Activated CD4-positive, alpha-beta memory T cell treated with anti-CD3 and anti-CD28 coated beads for 36 hours (primary cell): ENCODE measurements around the gene CCDC68. TPM values are rescaled to one million over a fixed set of nuclear protein-coding genes. Genes with fewer than 3 reads are reported as not detected.

Experiments used
- CTCF ChIA-PET: fragments of 350-600 bp; sonication (Branson Sonifier 250); formaldehyde crosslinking; loops from one replicate; lab custom pipeline; 2021; ENCODE audit warnings: antibody characterized with exemption, inconsistent platforms; lab: Charles Lee
- POLR2A ChIA-PET: fragments of 350-600 bp; sonication (Branson Sonifier 250); formaldehyde crosslinking; loops from one replicate; lab custom pipeline; 2021; ENCODE audit warnings: antibody characterized with exemption; lab: Charles Lee
- DNase-seq: peaks from one replicate; pipeline ENCODE4 v3.0.0-alpha.2; 2020
- H3K27ac Mint-ChIP-seq: one replicate; pipeline ENCODE4 v1.8.0; 2021; ENCODE audit warnings: mixed read lengths
- H3K27me3 Mint-ChIP-seq: one replicate; pipeline ENCODE4 v1.8.0; 2021; ENCODE audit warnings: mixed read lengths
- H3K36me3 Mint-ChIP-seq: one replicate; pipeline ENCODE4 v1.8.0; 2021; ENCODE audit warnings: mixed read lengths
- H3K4me1 Mint-ChIP-seq: one replicate; pipeline ENCODE4 v1.8.0; 2021; ENCODE audit warnings: low read depth, mixed read lengths
- H3K4me3 Mint-ChIP-seq: one replicate; pipeline ENCODE4 v1.8.0; 2021; ENCODE audit warnings: mild to moderate bottlenecking, mixed read lengths
- H3K9me3 Mint-ChIP-seq: one replicate; pipeline ENCODE4 v1.8.0; 2021; ENCODE audit warnings: mixed read lengths
- intact Hi-C: fragments of 100-400 bp; cut with micrococcal nuclease; formaldehyde crosslinking; loops from one replicate; pipeline ENCODE4 v1.15.1; 2023
- total RNA-seq, 2 experiments: library from RNA; stranded (reverse); gene quantifications; one replicate each; pipeline ENCODE4 v1.2.3, GENCODE V29; 2021

The CCDC68 gene
- total RNA-seq, 2 experiments from 2014 or later = not detected

DNA sequence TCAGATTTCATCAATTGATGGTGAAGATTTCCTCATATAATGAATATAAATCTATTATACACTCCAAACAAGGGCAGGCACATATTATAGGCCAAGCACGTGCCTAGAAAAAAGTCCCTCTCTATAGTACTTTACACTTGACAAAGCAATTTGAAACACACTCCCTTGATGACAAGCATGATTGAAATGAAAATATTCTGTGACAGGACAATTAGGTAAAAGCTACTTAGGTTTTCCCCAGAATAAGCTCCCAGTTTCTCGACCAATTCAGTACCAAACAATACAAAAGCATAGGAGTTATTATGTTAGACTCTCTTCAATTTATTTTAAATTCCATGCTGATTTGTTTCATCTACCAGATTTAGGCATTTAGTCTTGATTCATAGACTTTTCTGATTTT lies 47.7 kb downstream of the CCDC68 start:
- Mint-ChIP-seq H3K36me3 (no peaks in the 10 kb centered on the region), H3K4me3 (no peak overlapping the region), H3K27me3 (no peaks in the 10 kb centered on the region), H3K9me3 (no peaks in the 10 kb centered on the region), H3K4me1 (no peaks in the 10 kb centered on the region), H3K27ac (no peak overlapping the region)
- intact Hi-C loops = no loop called here
- ChIA-PET POLR2A (no interaction called here), CTCF (interaction anchor here (1.8 kb wide), 1 partner anchor 40 kb away, joined by 4 read pairs; no protein-coding TSS in a partner anchor)
- DNase-seq = no peak

DNA sequence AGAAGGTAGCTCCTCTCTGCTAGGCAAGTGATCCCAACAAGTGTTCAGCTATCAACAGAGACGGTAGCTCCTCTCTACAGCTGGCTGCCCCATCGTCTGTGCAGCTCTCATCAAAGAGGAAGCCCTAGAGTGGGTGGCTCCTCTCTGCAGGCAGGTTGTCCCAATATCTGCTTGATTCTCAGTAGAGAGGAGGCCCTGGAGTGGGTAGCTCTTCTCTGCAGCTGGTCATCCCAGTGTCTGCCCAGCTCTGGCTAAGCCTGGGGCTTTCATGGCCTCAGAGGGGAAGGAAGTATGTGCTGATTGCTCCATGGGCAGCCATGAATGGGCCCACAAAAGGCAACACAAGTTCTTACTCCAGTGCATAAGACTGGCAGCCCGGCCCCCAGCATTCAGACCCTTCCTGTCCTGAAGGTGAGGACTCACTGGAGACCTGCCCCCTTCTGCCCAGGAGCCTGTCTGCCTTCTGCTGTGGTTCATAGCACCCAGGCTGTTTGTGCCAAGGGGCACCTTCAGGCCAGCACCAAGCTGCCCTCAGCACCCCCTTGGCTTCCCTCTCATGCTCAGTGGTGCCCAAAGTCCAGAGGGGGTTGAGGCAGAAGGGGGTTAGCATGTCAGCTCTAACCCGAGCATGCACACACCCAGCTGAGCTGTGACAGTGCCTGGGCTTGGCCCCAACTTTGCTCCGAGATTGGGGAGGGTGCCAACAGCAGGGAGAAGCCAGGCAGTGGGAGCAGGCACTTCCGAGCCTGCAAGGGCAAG lies 48.9 kb downstream of the CCDC68 start:
- Mint-ChIP-seq H3K4me1 (no peaks in the 10 kb centered on the region), H3K27me3 (peaks cover 2% of the 10 kb centered on the region), H3K36me3 (no peaks in the 10 kb centered on the region), H3K4me3 (no peak overlapping the region), H3K9me3 (no peaks in the 10 kb centered on the region), H3K27ac (no peak overlapping the region)
- CTCF ChIA-PET = interaction anchor here (1.8 kb wide), 1 partner anchor 41 kb away, joined by 4 read pairs; no protein-coding TSS in a partner anchor
- intact Hi-C loops = no loop called here
- DNase-seq = no peak
- POLR2A ChIA-PET = no interaction called here

DNA sequence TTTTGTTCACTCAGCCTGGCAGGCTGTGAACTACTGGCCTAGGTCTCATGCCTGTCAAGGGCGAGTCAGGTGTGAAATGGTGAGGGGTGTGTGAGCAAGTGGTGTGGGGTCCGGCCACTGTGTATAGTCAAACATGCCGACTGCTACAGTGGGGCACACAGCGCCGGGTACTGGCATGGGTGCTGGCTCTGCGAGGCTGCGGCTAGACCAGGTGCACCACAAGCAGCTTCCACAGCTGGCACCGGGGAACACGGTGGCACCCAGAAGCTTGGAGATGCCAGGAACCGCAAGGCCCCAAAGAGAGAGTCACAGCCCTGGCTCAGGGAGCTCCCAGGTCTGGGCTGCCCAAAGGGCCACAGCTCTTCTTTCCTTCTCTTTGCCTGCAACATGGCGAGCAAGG lies 49.7 kb downstream of the CCDC68 start:
- Mint-ChIP-seq H3K4me3 (no peak overlapping the region), H3K36me3 (no peaks in the 10 kb centered on the region), H3K4me1 (no peaks in the 10 kb centered on the region), H3K27me3 (peaks cover 2% of the 10 kb centered on the region), H3K27ac (no peak overlapping the region), H3K9me3 (no peaks in the 10 kb centered on the region)
- intact Hi-C loops = no loop called here
- DNase-seq = no peak
- ChIA-PET POLR2A (no interaction called here), CTCF (interaction anchor here (1.8 kb wide), 1 partner anchor 42 kb away, joined by 4 read pairs; no protein-coding TSS in a partner anchor)

DNA sequence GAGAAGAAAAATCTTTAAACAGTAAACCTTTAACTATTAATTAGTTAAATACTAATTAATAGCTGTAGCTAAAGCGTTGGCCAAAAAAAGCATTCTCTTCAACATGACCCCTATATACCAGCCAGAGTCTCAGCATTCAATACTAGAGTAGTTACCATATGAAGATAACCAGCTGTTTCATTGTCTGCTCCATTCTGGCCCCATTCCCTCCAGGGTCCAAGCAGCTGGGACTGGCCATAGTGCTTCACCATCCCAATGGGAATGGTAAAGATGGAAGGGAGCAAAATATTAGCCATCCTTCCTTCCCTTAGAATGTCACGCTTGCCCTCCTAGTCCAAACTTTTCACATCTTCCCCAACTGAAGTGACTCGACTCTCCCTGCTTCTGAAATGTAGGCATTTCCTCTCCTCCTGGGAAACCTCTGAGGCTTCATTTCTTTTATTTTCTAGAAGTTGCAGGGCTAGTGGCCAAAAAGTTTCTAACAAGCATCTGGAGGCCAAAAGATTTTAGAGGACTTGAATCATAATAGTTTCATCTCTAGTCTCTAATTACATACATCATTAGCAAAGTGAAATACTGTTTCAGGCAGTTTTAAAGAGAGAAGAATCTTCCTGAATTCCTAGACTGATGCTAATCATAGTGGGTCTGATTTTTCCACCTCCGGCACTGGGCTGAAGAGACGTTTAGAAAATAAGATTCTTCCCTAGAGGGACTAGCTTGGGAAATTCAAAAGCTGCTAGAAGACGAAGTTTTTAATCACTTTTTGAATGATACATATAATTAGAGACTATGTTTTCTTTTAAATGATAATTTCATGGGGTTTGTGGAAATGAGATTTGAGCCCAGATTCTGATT lies 52.7 kb downstream of the CCDC68 start:
- no peaks in the 10 kb centered on the region for H3K9me3 Mint-ChIP-seq
- no peaks in the 10 kb centered on the region for H3K36me3 Mint-ChIP-seq
- no peak overlapping the region for H3K27ac Mint-ChIP-seq
- CTCF ChIA-PET = no interaction called here
- no peak overlapping the region for H3K4me3 Mint-ChIP-seq
- H3K27me3 Mint-ChIP-seq = peaks cover 3% of the 10 kb centered on the region
- no peak for DNase-seq
- intact Hi-C loops = no loop called here
- POLR2A ChIA-PET = no interaction called here
- H3K4me1 Mint-ChIP-seq = no peaks in the 10 kb centered on the region

DNA sequence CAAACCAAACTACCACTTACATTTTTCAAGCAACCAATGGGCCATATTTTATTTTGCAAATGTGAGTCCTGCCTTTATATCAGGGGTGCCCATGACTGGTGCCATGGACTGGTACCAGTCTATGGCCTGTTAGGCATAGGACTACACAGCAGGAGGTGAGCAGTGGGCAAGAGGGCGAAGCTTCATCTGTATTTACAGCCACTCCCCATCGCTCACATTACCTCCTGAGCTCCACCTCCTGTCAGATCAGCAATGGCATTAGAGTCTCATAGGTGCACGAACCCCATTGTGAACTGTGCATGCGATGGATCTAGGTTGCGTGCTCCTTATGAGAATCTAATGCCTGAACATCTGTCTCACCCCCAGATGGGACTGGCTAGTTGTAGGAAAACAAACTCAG lies 53.6 kb downstream of the CCDC68 start:
- Mint-ChIP-seq H3K4me1 (no peaks in the 10 kb centered on the region), H3K36me3 (no peaks in the 10 kb centered on the region), H3K27me3 (peaks cover 3% of the 10 kb centered on the region), H3K27ac (no peak overlapping the region), H3K4me3 (no peak overlapping the region), H3K9me3 (no peaks in the 10 kb centered on the region)
- intact Hi-C loops = no loop called here
- POLR2A ChIA-PET = no interaction called here
- DNase-seq = no peak
- CTCF ChIA-PET = no interaction called here

DNA sequence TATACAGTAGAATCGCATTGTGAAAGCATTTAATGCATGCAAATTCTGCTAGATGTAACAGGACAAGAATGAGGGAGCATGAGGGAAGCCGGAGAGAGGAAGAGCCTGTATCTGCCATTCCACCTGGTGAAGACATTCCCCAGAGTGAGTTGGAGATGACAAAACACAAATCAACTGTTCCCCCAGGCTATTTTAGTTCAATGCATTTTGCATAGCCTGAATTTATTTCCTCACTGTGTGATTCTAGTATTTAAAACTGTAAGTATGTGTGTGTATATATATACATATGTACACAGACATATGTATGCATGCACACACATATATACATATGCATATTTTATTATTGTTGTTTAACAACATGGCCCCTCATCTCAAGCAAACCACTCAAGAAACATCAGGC lies 54.7 kb downstream of the CCDC68 start:
- ChIA-PET POLR2A (no interaction called here), CTCF (no interaction called here)
- no peak for DNase-seq
- Mint-ChIP-seq H3K36me3 (no peaks in the 10 kb centered on the region), H3K27me3 (peaks cover 3% of the 10 kb centered on the region), H3K4me3 (no peak overlapping the region), H3K9me3 (no peaks in the 10 kb centered on the region), H3K4me1 (no peaks in the 10 kb centered on the region), H3K27ac (no peak overlapping the region)
- intact Hi-C loops = no loop called here

DNA sequence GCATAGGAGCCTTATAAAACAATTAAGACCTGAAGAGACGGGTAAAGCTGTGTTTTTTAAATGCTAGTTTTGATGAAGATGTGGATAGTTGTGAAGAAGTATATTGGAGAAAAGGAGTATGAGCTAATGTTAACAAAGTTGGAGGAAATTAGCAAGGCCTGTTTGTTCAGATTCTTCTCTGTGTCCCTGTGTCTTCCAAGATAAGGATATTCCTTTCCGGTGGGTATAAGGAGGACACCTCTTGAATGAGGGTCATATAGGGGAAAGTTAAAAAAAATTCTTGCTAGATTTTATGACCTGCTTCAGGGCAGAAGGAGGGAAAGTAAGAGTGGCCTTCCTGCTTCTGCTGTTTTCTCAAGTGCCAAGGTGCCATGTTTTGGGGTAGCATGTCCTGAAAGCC lies 59.0 kb downstream of the CCDC68 start:
- H3K4me1 Mint-ChIP-seq = no peaks in the 10 kb centered on the region
- no peaks in the 10 kb centered on the region for H3K9me3 Mint-ChIP-seq
- no peaks in the 10 kb centered on the region for H3K36me3 Mint-ChIP-seq
- DNase-seq = no peak
- intact Hi-C loops = no loop called here
- POLR2A ChIA-PET = no interaction called here
- H3K27me3 Mint-ChIP-seq = peaks cover 1% of the 10 kb centered on the region
- no peak overlapping the region for H3K27ac Mint-ChIP-seq
- CTCF ChIA-PET = no interaction called here
- H3K4me3 Mint-ChIP-seq = no peak overlapping the region

DNA sequence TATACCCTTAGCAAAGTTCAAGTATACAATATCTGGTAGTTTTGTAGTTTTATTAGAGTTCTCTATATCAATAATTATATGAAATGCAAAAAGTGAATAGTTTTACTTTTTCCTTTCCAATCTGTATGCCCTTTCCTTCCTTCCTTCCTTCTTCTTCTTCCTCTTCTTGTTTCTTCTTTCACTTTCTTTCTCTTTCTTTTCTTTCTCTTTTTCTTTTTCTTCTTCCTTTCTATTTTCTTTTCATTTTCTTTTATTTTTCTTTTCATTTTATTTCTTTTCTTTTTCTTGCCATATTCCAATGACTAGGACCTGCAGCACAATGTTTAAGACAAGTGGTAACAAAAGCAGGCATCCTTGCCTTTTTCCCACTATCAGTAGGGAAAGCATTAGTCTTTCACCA lies 59.8 kb downstream of the CCDC68 start:
- ChIA-PET POLR2A (no interaction called here), CTCF (no interaction called here)
- Mint-ChIP-seq H3K36me3 (no peaks in the 10 kb centered on the region), H3K4me3 (no peak overlapping the region), H3K4me1 (no peaks in the 10 kb centered on the region), H3K27ac (no peak overlapping the region), H3K27me3 (peaks cover 1% of the 10 kb centered on the region), H3K9me3 (no peaks in the 10 kb centered on the region)
- DNase-seq = no peak
- intact Hi-C loops = no loop called here

DNA sequence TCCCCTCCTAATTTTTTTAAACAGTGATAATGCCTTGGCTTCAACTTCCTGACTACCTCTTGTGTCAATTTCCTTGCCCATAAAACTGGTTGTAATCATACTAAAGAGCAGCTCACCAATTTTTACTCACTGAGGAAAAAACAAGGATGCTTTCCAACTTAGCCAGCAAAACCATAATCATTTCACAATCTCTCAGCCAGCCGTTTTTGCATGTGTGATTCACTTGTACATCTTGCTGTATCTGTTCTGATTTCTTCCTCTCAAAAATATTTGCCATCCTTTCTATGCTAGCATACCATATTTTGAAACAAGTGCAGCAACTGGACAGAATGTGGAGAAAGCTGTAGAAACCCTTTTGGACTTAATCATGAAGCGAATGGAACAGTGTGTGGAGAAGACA lies 70.3 kb downstream of the CCDC68 start:
- no peaks in the 10 kb centered on the region for H3K27me3 Mint-ChIP-seq
- no peak for DNase-seq
- POLR2A ChIA-PET = no interaction called here
- intact Hi-C loops = no loop called here
- CTCF ChIA-PET = no interaction called here
- H3K9me3 Mint-ChIP-seq = no peaks in the 10 kb centered on the region
- peaks cover 2% of the 10 kb centered on the region for H3K36me3 Mint-ChIP-seq
- no peak overlapping the region for H3K4me3 Mint-ChIP-seq
- no peaks in the 10 kb centered on the region for H3K4me1 Mint-ChIP-seq
- no peak overlapping the region for H3K27ac Mint-ChIP-seq

DNA sequence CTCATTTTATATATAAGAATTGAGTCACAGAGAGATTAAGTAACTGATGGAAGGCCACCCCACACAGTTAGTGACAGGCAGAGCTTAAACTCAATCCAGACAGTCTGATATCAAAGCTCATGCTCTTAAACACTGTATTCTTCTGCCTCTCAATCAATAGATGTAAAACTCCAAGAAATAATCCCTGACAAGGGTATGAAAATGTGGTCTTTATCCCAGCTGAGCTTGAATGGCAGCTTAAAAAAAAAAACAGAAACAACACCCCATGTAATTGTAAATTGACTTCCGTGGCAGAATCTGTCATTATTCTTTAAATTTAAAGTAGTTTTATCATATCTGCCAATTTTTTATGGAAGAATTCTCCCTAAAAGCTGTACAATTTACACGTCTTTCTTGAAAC lies 70.9 kb downstream of the CCDC68 start:
- intact Hi-C loops = no loop called here
- ChIA-PET POLR2A (no interaction called here), CTCF (no interaction called here)
- no peaks in the 10 kb centered on the region for H3K27me3 Mint-ChIP-seq
- peaks cover 2% of the 10 kb centered on the region for H3K36me3 Mint-ChIP-seq
- no peak overlapping the region for H3K4me3 Mint-ChIP-seq
- no peaks in the 10 kb centered on the region for H3K4me1 Mint-ChIP-seq
- no peak for DNase-seq
- no peaks in the 10 kb centered on the region for H3K9me3 Mint-ChIP-seq
- H3K27ac Mint-ChIP-seq = no peak overlapping the region

DNA sequence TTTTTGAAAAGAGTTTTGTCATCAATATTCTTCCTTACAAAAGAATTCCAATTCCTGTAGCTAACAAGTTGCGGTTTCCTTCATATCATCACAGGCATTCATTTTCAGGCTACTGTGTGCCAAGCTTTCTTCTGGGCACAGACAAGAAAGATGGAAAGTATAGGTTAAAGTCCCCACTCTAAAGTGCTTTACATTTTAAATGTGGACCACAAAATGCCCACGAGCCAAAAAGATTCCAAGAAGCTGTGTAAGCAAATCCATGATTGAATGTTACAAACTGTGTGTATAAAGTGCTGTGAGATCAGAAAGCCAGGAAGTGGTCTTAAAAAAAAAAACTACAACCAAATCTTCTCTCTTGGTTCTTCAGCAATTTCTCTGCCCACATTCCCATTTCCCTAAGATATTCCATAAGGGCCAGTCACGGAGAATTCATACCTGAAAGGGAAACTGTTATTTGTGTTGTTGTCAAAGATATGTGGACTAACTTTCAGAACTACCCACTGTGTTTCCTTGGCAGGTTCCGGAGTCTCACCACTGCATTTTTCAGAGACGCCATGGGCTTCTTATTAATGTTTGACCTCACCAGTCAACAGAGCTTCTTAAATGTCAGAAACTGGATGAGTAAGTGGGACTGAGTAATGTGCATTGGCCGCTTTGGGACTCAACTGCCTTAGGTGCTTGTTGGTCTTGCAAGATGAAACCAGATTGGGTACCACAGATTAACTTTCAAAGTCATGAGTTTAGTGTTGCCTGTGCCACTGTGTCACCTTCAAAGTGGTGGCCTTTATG lies 75.3 kb downstream of the CCDC68 start:
- ChIA-PET POLR2A (no interaction called here), CTCF (interaction anchor here (0.8 kb wide), 1 partner anchor 11 kb away, joined by 4 read pairs; no protein-coding TSS in a partner anchor)

DNA sequence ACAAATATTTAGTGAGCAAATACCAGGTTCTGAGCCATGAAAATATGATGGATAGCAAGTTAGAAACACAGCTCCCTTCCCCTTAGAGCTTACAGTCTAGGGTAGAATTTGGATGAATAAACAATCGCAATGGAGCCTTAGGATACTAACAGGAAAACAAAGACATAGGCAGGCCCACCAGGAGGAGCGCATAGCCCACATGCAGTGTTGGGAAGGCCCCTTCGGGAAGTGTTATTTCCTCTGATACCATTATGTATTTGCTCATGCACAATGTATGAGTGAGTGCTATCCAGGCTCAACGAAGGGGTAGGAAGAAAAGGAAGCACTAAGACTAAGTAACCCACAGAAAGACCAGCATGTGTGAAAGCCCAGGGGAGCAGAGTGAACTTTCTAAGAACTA lies 76.9 kb downstream of the CCDC68 start:
- ChIA-PET POLR2A (no interaction called here), CTCF (no interaction called here)
- H3K27ac Mint-ChIP-seq = no peak overlapping the region
- intact Hi-C loops = no loop called here
- H3K27me3 Mint-ChIP-seq = no peaks in the 10 kb centered on the region
- H3K9me3 Mint-ChIP-seq = no peaks in the 10 kb centered on the region
- H3K36me3 Mint-ChIP-seq = no peaks in the 10 kb centered on the region
- H3K4me1 Mint-ChIP-seq = no peaks in the 10 kb centered on the region
- no peak overlapping the region for H3K4me3 Mint-ChIP-seq
- DNase-seq = no peak

More for the DNA sequence above, 75.3 kb downstream of the CCDC68 start:
- Mint-ChIP-seq H3K27me3 (no peaks in the 10 kb centered on the region), H3K9me3 (no peaks in the 10 kb centered on the region), H3K4me1 (no peaks in the 10 kb centered on the region), H3K4me3 (no peak overlapping the region), H3K36me3 (no peaks in the 10 kb centered on the region), H3K27ac (no peak overlapping the region)
- DNase-seq = no peak
- intact Hi-C loops = no loop called here
